Esophagus squamous epithelium (tissue), 4 donors: Measurements from ENCODE around the gene RIPK3.

Experiments
- CTCF ChIP-seq, 6 experiments: fragments of 450-650 bp in 4 of 6; fragments of 200-600 bp in 2 of 6; sonication (generic) in 2 of 6; IDR thresholded peaks; one replicate each; pipeline ENCODE4 v1.5.1; 2016 to 2019; ENCODE audit warnings: antibody characterized with exemption in 6 of 6, mild to moderate bottlenecking in 4 of 6, moderate library complexity in 4 of 6
- POLR2A ChIP-seq, 4 donors: fragments of 450-650 bp; IDR thresholded peaks; one replicate each; pipeline ENCODE4 v1.6.1; 2017; ENCODE audit warnings: antibody characterized with exemption in 4 of 4, mild to moderate bottlenecking in 4 of 4, moderate library complexity in 3 of 4

- TF ChIP-seq CTCF (IDR thresholded peaks at IDR 0.05) (no peak), POLR2A (IDR thresholded peaks at IDR 0.05) (no peak)
Measured at GRCh38 chr14:24387009-24387345, 47.2 kb upstream of the RIPK3 start.
